NCI-H526 treated with DMSO at 0.1 percent for 48 hours (cell line): ENCODE data around the gene PCDH12.

Experiments used
- DNase-seq: peaks from one replicate; lab custom pipeline; 2025; lab: John Stamatoyannopoulos, UW

PCDH12 gene

GRCh38 chr5:141958113-141958512 is at the start of gene PCDH12:
TSS of gene PCDH12 (minus strand) at chr5:141958202. CDS start at chr5:141957851, 351 bp downstream.
- DNase-seq = no peak

GRCh38 chr5:142007237-142007544 is 49.2 kb upstream of the PCDH12 start:
- no peak for DNase-seq

GRCh38 chr5:142006363-142007236 is 48.6 kb upstream of the PCDH12 start:
- DNase-seq = no peak

GRCh38 chr5:142003266-142003800 is 45.3 kb upstream of the PCDH12 start:
- DNase-seq = no peak

GRCh38 chr5:142000704-142001484 is 42.9 kb upstream of the PCDH12 start:
- no peak for DNase-seq

GRCh38 chr5:142000173-142000572 is 42.2 kb upstream of the PCDH12 start:
- no peak for DNase-seq

- DNase-seq = no peak
Observed at GRCh38 chr5:141997358-141997960, 39.5 kb upstream of the PCDH12 start.

- DNase-seq = no peak
Observed at GRCh38 chr5:141995656-141996055, 37.7 kb upstream of the PCDH12 start.

- no peak for DNase-seq
Observed at GRCh38 chr5:141994511-141995136, 36.6 kb upstream of the PCDH12 start.

- peak; percentile 28 for DNase-seq
Observed at GRCh38 chr5:141992349-141992963, 34.5 kb upstream of the PCDH12 start.

GRCh38 chr5:141989720-141990119 is 31.7 kb upstream of the PCDH12 start:
- no peak for DNase-seq

GRCh38 chr5:141986072-141986471 is 28.1 kb upstream of the PCDH12 start:
- no peak for DNase-seq

GRCh38 chr5:141982626-141983025 is 24.6 kb upstream of the PCDH12 start:
- no peak for DNase-seq

- DNase-seq = no peak
Observed at GRCh38 chr5:141978389-141978788, 20.4 kb upstream of the PCDH12 start.

GRCh38 chr5:141976176-141976575 is 18.2 kb upstream of the PCDH12 start:
- no peak for DNase-seq

- no peak for DNase-seq
Observed at GRCh38 chr5:141973871-141974595, 16.0 kb upstream of the PCDH12 start.

- DNase-seq = peak; percentile 89
Observed at GRCh38 chr5:141969783-141970771, 12.1 kb upstream of the PCDH12 start.

- peak; percentile 85 for DNase-seq
Observed at GRCh38 chr5:141968914-141969608, 11.1 kb upstream of the PCDH12 start, which contains the start of gene RNF14. TSS of gene RNF14 (plus strand) at chr5:141969105. CDS start at chr5:141973589, 4,484 bp downstream.

GRCh38 chr5:141966963-141967333 is 8.9 kb upstream of the PCDH12 start:
- no peak for DNase-seq
